SK-N-SH (cell line): Measurements from ENCODE around the gene GALNT13. TPM values are rescaled to one million over a fixed set of nuclear protein-coding genes. Genes with fewer than 3 reads are reported as not detected.

Experiments
- CTCF ChIA-PET: fragments of 300-600, 350-600 bp; formaldehyde crosslinking; extraction: SDS; loops from one replicate; lab custom pipeline; 2021; lab: Yijun Ruan, JAX
- POLR2A ChIA-PET: fragments of 350-600 bp; sonication (Branson Sonifier 250); formaldehyde crosslinking; extraction: SDS; loops from one replicate; lab custom pipeline; 2020; ENCODE audit warnings: antibody characterized with exemption, inconsistent platforms; lab: Yijun Ruan, JAX
- DNase-seq: peaks from one replicate; pipeline ENCODE4 v3.0.0; 2012
- H2AFZ ChIP-seq: fragments of 200-600 bp; sonication (generic); 2 replicates; pipeline ENCODE4 v1.8.1; 2016; ENCODE audit warnings: antibody characterized with exemption, mild to moderate bottlenecking, low read depth
- H3F3A ChIP-seq: fragments of 200-600 bp; sonication (generic); replicated peaks from 2 replicates; pipeline ENCODE3; 2016; ENCODE audit warnings: antibody characterized with exemption, mild to moderate bottlenecking; ENCODE audit not compliant: insufficient read depth
- H3K27ac ChIP-seq, 2 experiments: fragments of 200-500 bp in 1 of 2; fragments of 200-600 bp in 1 of 2; sonication (Bioruptor generic) in 1 of 2; sonication (generic), shearing (Covaris generic) in 1 of 2; 2 replicates each; pipeline versions ENCODE4 v1.5.1 to v1.6.1; 2014 to 2016; ENCODE audit warnings: low read depth in 2 of 2, inconsistent platforms in 1 of 2, low read length in 1 of 2, mild to moderate bottlenecking in 1 of 2, mixed read lengths in 1 of 2
- H3K27me3 ChIP-seq: fragments of 200-600 bp; sonication (generic), shearing (Covaris generic); 2 replicates; pipeline ENCODE4 v1.6.1; 2016; ENCODE audit warnings: mixed run types; ENCODE audit not compliant: insufficient read depth
- H3K36me3 ChIP-seq, 2 experiments: fragments of 200-500 bp in 1 of 2; fragments of 200-600 bp in 1 of 2; sonication (Bioruptor generic) in 1 of 2; sonication (generic) in 1 of 2; replicated peaks in 1 of 2; 2 replicates each; pipeline versions ENCODE3 to v1.5.1; 2014 to 2016; ENCODE audit warnings: low read length in 1 of 2, mild to moderate bottlenecking in 1 of 2; ENCODE audit not compliant: insufficient read depth in 2 of 2, control insufficient read depth in 1 of 2
- H3K4me1 ChIP-seq, 2 experiments: fragments of 200-500 bp in 1 of 2; fragments of 200-600 bp in 1 of 2; sonication (Bioruptor generic) in 1 of 2; sonication (generic), shearing (Covaris generic) in 1 of 2; 2 replicates each; pipeline versions ENCODE4 v1.5.1 to v1.6.1; 2014 to 2016; ENCODE audit warnings: low read depth in 1 of 2, low read length in 1 of 2, mixed run types in 1 of 2; ENCODE audit not compliant: insufficient read depth in 2 of 2, control insufficient read depth in 1 of 2
- H3K4me2 ChIP-seq: fragments of 200-600 bp; sonication (generic), shearing (Covaris generic); 2 replicates; pipeline ENCODE4 v1.6.1; 2017; ENCODE audit warnings: mixed run types
- H3K4me3 ChIP-seq, 2 experiments: fragments of 200-500 bp in 1 of 2; fragments of 200-600 bp in 1 of 2; sonication (Bioruptor generic) in 1 of 2; sonication (generic), shearing (Covaris generic) in 1 of 2; 2 replicates each; pipeline versions ENCODE4 v1.5.1 to v1.8.1; 2014 to 2016; ENCODE audit warnings: low read depth in 2 of 2, inconsistent platforms in 1 of 2, low read length in 1 of 2, mild to moderate bottlenecking in 1 of 2, mixed read lengths in 1 of 2, moderate library complexity in 1 of 2
- H3K79me2 ChIP-seq: fragments of 200-600 bp; sonication (generic); 2 replicates; pipeline ENCODE4 v1.8.1; 2017; ENCODE audit warnings: mild to moderate bottlenecking; ENCODE audit not compliant: insufficient read depth
- H3K9ac ChIP-seq: fragments of 200-600 bp; sonication (generic); 2 replicates; pipeline ENCODE4 v1.6.1; 2017; ENCODE audit warnings: mixed run types
- H3K9me2 ChIP-seq: fragments of 200-600 bp; sonication (generic); 2 replicates; pipeline ENCODE4 v1.6.1; 2017; ENCODE audit warnings: mixed run types
- H3K9me3 ChIP-seq: fragments of 200-600 bp; sonication (generic); 2 replicates; pipeline ENCODE4 v1.6.1; 2017; ENCODE audit warnings: mixed run types, mild to moderate bottlenecking, moderate library complexity
- H4K20me1 ChIP-seq: fragments of 200-600 bp; sonication (generic); 2 replicates; pipeline ENCODE4 v1.6.1; 2017; ENCODE audit warnings: mild to moderate bottlenecking, mixed run types; ENCODE audit not compliant: insufficient read depth
- CTCF ChIP-seq: fragments of 200-600 bp; sonication (generic); IDR thresholded peaks from 2 replicates; pipeline ENCODE4 v1.6.1; 2017; ENCODE audit warnings: antibody characterized with exemption, mild to moderate bottlenecking, moderate library complexity
- ELF1 ChIP-seq: IDR thresholded peaks from 2 replicates; pipeline ENCODE4 v1.4.0; 2012
- EZH2phosphoT487 ChIP-seq: fragments of 200-600 bp; sonication (generic); IDR thresholded peaks from 2 replicates; pipeline ENCODE4 v1.6.1; 2017; ENCODE audit warnings: low read depth, mixed run types, mild to moderate bottlenecking, antibody characterized with exemption, moderate library complexity, borderline replicate concordance
- FOSL2 ChIP-seq: IDR thresholded peaks from 2 replicates; pipeline ENCODE4 v1.4.0; 2012; ENCODE audit warnings: low read depth, mild to moderate bottlenecking, moderate library complexity, borderline replicate concordance
- FOXM1 ChIP-seq: IDR thresholded peaks from 2 replicates; pipeline ENCODE4 v1.4.0; 2012; ENCODE audit warnings: low read depth, mild to moderate bottlenecking
- GABPA ChIP-seq: IDR thresholded peaks from 2 replicates; pipeline ENCODE4 v1.4.0; 2012; ENCODE audit warnings: low read depth, mild to moderate bottlenecking
- IRF3 ChIP-seq: fragments of 150-350 bp; IDR thresholded peaks from 2 replicates; pipeline ENCODE4 v1.6.1; 2016; ENCODE audit warnings: mild to moderate bottlenecking, low read depth, low read length
- MAX ChIP-seq: IDR thresholded peaks from 2 replicates; pipeline ENCODE4 v1.4.0; 2012; ENCODE audit warnings: low read depth
- NRF1 ChIP-seq: IDR thresholded peaks from 2 replicates; pipeline ENCODE4 v1.6.1; 2012; ENCODE audit warnings: low read depth, mild to moderate bottlenecking, low read length
- PBX3 ChIP-seq: IDR thresholded peaks from 2 replicates; pipeline ENCODE4; 2012
- POLR2AphosphoS5 ChIP-seq: IDR thresholded peaks from 2 replicates; pipeline ENCODE4 v1.6.1; 2012; ENCODE audit warnings: low read depth, low read length
- RFX5 ChIP-seq: IDR thresholded peaks from 2 replicates; pipeline ENCODE4 v1.6.1; 2012; ENCODE audit warnings: mild to moderate bottlenecking, improper control_type of control experiment, low read length
- SIN3A ChIP-seq: IDR thresholded peaks from 2 replicates; pipeline ENCODE4 v1.6.1; 2012; ENCODE audit warnings: low read depth, mild to moderate bottlenecking, low read length, moderate library complexity, borderline replicate concordance
- TEAD4 ChIP-seq: IDR thresholded peaks from 2 replicates; pipeline ENCODE4 v1.4.0; 2012; ENCODE audit warnings: mild to moderate bottlenecking, borderline replicate concordance; ENCODE audit not compliant: insufficient read depth
- USF2 ChIP-seq: fragments of 150-350 bp; IDR thresholded peaks from 2 replicates; pipeline ENCODE4 v1.6.1; 2017; ENCODE audit warnings: antibody characterized with exemption, low read length, low read depth, borderline replicate concordance
- YY1 ChIP-seq: IDR thresholded peaks from 2 replicates; pipeline ENCODE4 v1.4.0; 2012; ENCODE audit warnings: low read depth, mild to moderate bottlenecking
- ZBTB33 ChIP-seq: IDR thresholded peaks from 2 replicates; pipeline ENCODE4 v1.4.0; 2012; ENCODE audit warnings: low read depth, borderline replicate concordance
- WGBS: methylation state at CpG from one replicate; pipeline ENCODE4 v1.1.6; 2017; ENCODE audit warnings: low lambda C conversion rate; 5-methylcytosine and 5-hydroxymethylcytosine counted together
- polyA plus RNA-seq, 3 experiments: library from polyadenylated mRNA; depleted of rRNA; stranded (reverse); fragments of >200 nt; gene quantifications; 2 replicates each; pipeline ENCODE4 v1.2.3, GENCODE V29; 2012

The GALNT13 gene
- polyA plus RNA-seq, 1 of the 3 experiments (the other 2 are of a cell fraction), result 0.33 TPM

- Histone ChIP-seq H3K9me2 (no peaks in the 10 kb centered on the region), H3K27ac (no peak overlapping the region), H4K20me1 (no peaks in the 10 kb centered on the region), H2AFZ (no peak overlapping the region), H3K4me2 (no peak overlapping the region), H3K79me2 (no peaks in the 10 kb centered on the region), H3K36me3 (peaks cover 0 to 2% of the 10 kb centered on the region in 2 experiments), H3K9me3 (no peaks in the 10 kb centered on the region), H3K4me1 (no peaks in the 10 kb centered on the region; a peak in 1 of 4 replicates), H3K27me3 (no peaks in the 10 kb centered on the region), H3K9ac (no peak overlapping the region), H3F3A (no peaks in the 10 kb centered on the region)
- WGBS, result 64% methylated on average over 3 of the region's 3 CpGs
- ChIA-PET POLR2A (no interaction called here), CTCF (interaction anchor here (0.9 kb wide), 1 partner anchor 10 kb away, joined by 5 read pairs; no protein-coding TSS in a partner anchor)
- DNase-seq, result no peak
- TF ChIP-seq IRF3, result no peak
- no peak for TF ChIP-seq FOXM1
- no peak for TF ChIP-seq CTCF
- no peak for TF ChIP-seq MAX
- no peak for TF ChIP-seq EZH2phosphoT487
- no peak for TF ChIP-seq PBX3
- no peak for TF ChIP-seq RFX5
- no peak for TF ChIP-seq FOSL2
- no peak for TF ChIP-seq YY1
- no peak for TF ChIP-seq POLR2AphosphoS5
- TF ChIP-seq NRF1, result no peak
- TF ChIP-seq ELF1, result no peak
- no peak for TF ChIP-seq GABPA
- no peak for TF ChIP-seq USF2
- TF ChIP-seq SIN3A, result no peak
- TF ChIP-seq TEAD4, result no peak
- no peak for TF ChIP-seq ZBTB33
- TF ChIP-seq, all 33 proteins: peak for 0
- H3K4me3 ChIP-seq, result no peak overlapping the region
Measured at GRCh38 chr2:154244932-154245331, 373.2 kb downstream of the GALNT13 start.
